H9 (cell line): ENCODE data around the gene SFXN5. TPM values are rescaled to one million over a fixed set of nuclear protein-coding genes. Genes with fewer than 3 reads are reported as not detected.

Source experiments
- DNase-seq: peaks from one replicate; pipeline ENCODE4 v3.0.0-alpha.2; 2017
- H2AFZ ChIP-seq: one replicate; pipeline ENCODE4 v1.6.1; 2013; ENCODE audit warnings: mild to moderate bottlenecking, low read length, control low read depth, moderate library complexity
- H2AK5ac ChIP-seq: 2 replicates; pipeline ENCODE4 v1.6.1; 2013; ENCODE audit warnings: low read length, control low read depth, mixed read lengths; ENCODE audit not compliant: insufficient read length
- H2BK120ac ChIP-seq: one replicate; pipeline ENCODE4 v1.6.1; 2013; ENCODE audit warnings: low read depth, mild to moderate bottlenecking, low read length, control low read depth, inconsistent platforms; ENCODE audit not compliant: poor library complexity, severe bottlenecking
- H2BK12ac ChIP-seq: 2 replicates; pipeline ENCODE4 v1.6.1; 2013; ENCODE audit warnings: low read length, control low read depth, mixed read lengths, low read depth; ENCODE audit not compliant: insufficient read length
- H2BK15ac ChIP-seq: 2 replicates; pipeline ENCODE4 v1.6.1; 2013; ENCODE audit warnings: low read depth, low read length, control low read depth
- H2BK20ac ChIP-seq: one replicate; pipeline ENCODE4 v1.6.1; 2013; ENCODE audit warnings: low read depth, mild to moderate bottlenecking, low read length, control low read depth, inconsistent platforms; ENCODE audit not compliant: poor library complexity, severe bottlenecking
- H2BK5ac ChIP-seq: 2 replicates; pipeline ENCODE4 v1.6.1; 2013; ENCODE audit warnings: low read length, control low read depth, mixed read lengths; ENCODE audit not compliant: insufficient read length
- H3K14ac ChIP-seq: 2 replicates; pipeline ENCODE4 v1.6.1; 2013; ENCODE audit warnings: low read length, control low read depth; ENCODE audit not compliant: insufficient read depth
- H3K18ac ChIP-seq: 2 replicates; pipeline ENCODE4 v1.6.1; 2013; ENCODE audit warnings: low read depth, mild to moderate bottlenecking, mixed read lengths, low read length, control low read depth; ENCODE audit not compliant: insufficient read length
- H3K23ac ChIP-seq: 2 replicates; pipeline ENCODE4 v1.6.1; 2013; ENCODE audit warnings: low read length, control low read depth, mixed read lengths, low read depth; ENCODE audit not compliant: insufficient read length
- H3K23me2 ChIP-seq: 2 replicates; pipeline ENCODE4 v1.6.1; 2013; ENCODE audit warnings: low read depth, mild to moderate bottlenecking, mixed read lengths, low read length, control low read depth; ENCODE audit not compliant: insufficient read length, poor library complexity, severe bottlenecking
- H3K27ac ChIP-seq: 2 replicates; pipeline ENCODE4 v1.5.1; 2013; ENCODE audit warnings: low read length, control low read depth, mixed read lengths, low read depth; ENCODE audit not compliant: insufficient read length
- H3K27me3 ChIP-seq: 2 replicates; pipeline ENCODE4 v1.6.1; 2013; ENCODE audit warnings: low read length, control low read depth, inconsistent platforms; ENCODE audit not compliant: insufficient read depth
- H3K4ac ChIP-seq: 2 replicates; pipeline ENCODE4 v1.6.1; 2013; ENCODE audit warnings: low read depth, mild to moderate bottlenecking, control low read depth, inconsistent platforms, low read length, moderate library complexity
- H3K4me1 ChIP-seq: 2 replicates; pipeline ENCODE4 v1.6.1; 2013; ENCODE audit warnings: low read length, control low read depth, inconsistent platforms; ENCODE audit not compliant: insufficient read depth
- H3K4me2 ChIP-seq: 2 replicates; pipeline ENCODE4 v1.6.1; 2013; ENCODE audit warnings: low read length, control low read depth, mixed read lengths; ENCODE audit not compliant: insufficient read length, insufficient read depth
- H3K56ac ChIP-seq: 2 replicates; pipeline ENCODE4 v1.6.1; 2013; ENCODE audit warnings: low read depth, mild to moderate bottlenecking, mixed read lengths, low read length, control low read depth; ENCODE audit not compliant: insufficient read length
- H3K79me1 ChIP-seq: 2 replicates; pipeline ENCODE4 v1.6.1; 2013; ENCODE audit warnings: low read depth, mild to moderate bottlenecking, moderate library complexity, low read length, control low read depth, inconsistent platforms; ENCODE audit not compliant: insufficient read depth, poor library complexity, severe bottlenecking
- H3K79me2 ChIP-seq: 2 replicates; pipeline ENCODE4 v1.6.1; 2013; ENCODE audit warnings: low read length, control low read depth, inconsistent platforms; ENCODE audit not compliant: insufficient read depth
- H3K9ac ChIP-seq: 2 replicates; pipeline ENCODE4 v1.6.1; 2013; ENCODE audit warnings: low read length, control low read depth, mixed read lengths; ENCODE audit not compliant: insufficient read length; ENCODE audit errors: extremely low read depth
- H3K9me3 ChIP-seq: one replicate; pipeline ENCODE4 v1.6.1; 2013; ENCODE audit warnings: low read depth, low read length, inconsistent platforms; ENCODE audit not compliant: control insufficient read depth
- H3T11ph ChIP-seq: one replicate; pipeline ENCODE4 v1.6.1; 2013; ENCODE audit warnings: mild to moderate bottlenecking, low read length, control low read depth, inconsistent platforms
- H4K20me1 ChIP-seq: one replicate; pipeline ENCODE4 v1.6.1; 2013; ENCODE audit not compliant: control insufficient read depth, insufficient read length, insufficient read depth
- H4K5ac ChIP-seq: 2 replicates; pipeline ENCODE4 v1.6.1; 2013; ENCODE audit warnings: low read depth, mild to moderate bottlenecking, mixed read lengths, low read length, control low read depth; ENCODE audit not compliant: insufficient read length
- H4K8ac ChIP-seq: replicated peaks from 2 replicates; pipeline ENCODE4 v1.6.1; 2013; ENCODE audit warnings: low read length, control low read depth, mixed read lengths, low read depth; ENCODE audit not compliant: insufficient read length
- H4K91ac ChIP-seq: 2 replicates; pipeline ENCODE4 v1.6.1; 2013; ENCODE audit warnings: low read depth, mild to moderate bottlenecking, moderate library complexity, mixed read lengths, low read length, control low read depth; ENCODE audit not compliant: insufficient read length
- H3K27ac Mint-ChIP-seq, 3 experiments: 2 replicates in 2 of 3; 3 replicates in 1 of 3; pipeline ENCODE4 v1.8.0; 2020 to 2021; ENCODE audit warnings: mixed read lengths in 3 of 3, mild to moderate bottlenecking in 1 of 3, moderate library complexity in 1 of 3
- H3K27me3 Mint-ChIP-seq: 2 replicates; pipeline ENCODE4 v1.8.0; 2021; ENCODE audit warnings: low read depth, mild to moderate bottlenecking, moderate library complexity, mixed read lengths
- H3K36me3 Mint-ChIP-seq, 3 experiments: 2 replicates in 2 of 3; 3 replicates in 1 of 3; pipeline ENCODE4 v1.8.0; 2020 to 2021; ENCODE audit warnings: low read depth in 3 of 3, mixed read lengths in 3 of 3; ENCODE audit not compliant: insufficient read depth in 1 of 3
- H3K4me1 Mint-ChIP-seq, 2 experiments: 2 replicates each; pipeline ENCODE4 v1.8.0; 2020; ENCODE audit warnings: mixed read lengths in 2 of 2
- H3K4me3 Mint-ChIP-seq, 2 experiments: 2 replicates in 1 of 2; 3 replicates in 1 of 2; pipeline ENCODE4 v1.8.0; 2020 to 2021; ENCODE audit warnings: mild to moderate bottlenecking in 2 of 2, mixed read lengths in 2 of 2, moderate library complexity in 1 of 2
- H3K9me3 Mint-ChIP-seq, 2 experiments: 2 replicates in 1 of 2; 3 replicates in 1 of 2; pipeline ENCODE4 v1.8.0; 2020; ENCODE audit warnings: mild to moderate bottlenecking in 2 of 2, mixed read lengths in 2 of 2, moderate library complexity in 1 of 2
- WGBS: extraction: QIAGEN DNeasy Blood & Tissue Kit; methylation state at CpG from one replicate; pipeline ENCODE4 v1.1.7; 2013; ENCODE audit warnings: missing lambda C conversion rate, low lambda C conversion rate, mixed read lengths; ENCODE audit not compliant: insufficient read length; ENCODE audit errors: extremely low coverage; 5-methylcytosine and 5-hydroxymethylcytosine counted together
- total RNA-seq: library from RNA; stranded (reverse); gene quantifications from 2 replicates; pipeline ENCODE4 v1.2.1, GENCODE V29; 2021
- TF ChIP-seq, protein P1 (sequence below): fragments of 200-600 bp; sonication (generic); conservative IDR thresholded peaks from 3 replicates; pipeline ENCODE4 v1.8.0; 2021; ENCODE audit warnings: antibody characterized with exemption, mild to moderate bottlenecking

Gene SFXN5
- total RNA-seq, 1 experiment from 2014 or later = 30.9 TPM

- H3K27me3 ChIP-seq = peaks cover 21% of the 10 kb centered on the region
- H3K4me3 Mint-ChIP-seq = no peak overlapping the region
- no peak overlapping the region for H2BK5ac ChIP-seq
- H3K4me1 Mint-ChIP-seq = peaks cover 19 to 22% of the 10 kb centered on the region in 2 experiments
- H3K9me3 ChIP-seq = no peaks in the 10 kb centered on the region
- no peak overlapping the region for H3K14ac ChIP-seq
- H3K9ac ChIP-seq = no peak overlapping the region
- no peak overlapping the region for H3K56ac ChIP-seq
- no peak overlapping the region for H2BK15ac ChIP-seq
- peaks cover 0 to 2% (median 0%) of the 10 kb centered on the region in 3 experiments; a peak in 2 of 7 replicates for H3K36me3 Mint-ChIP-seq
- H3K23ac ChIP-seq = no peak overlapping the region
- no peak overlapping the region for H3K27ac Mint-ChIP-seq
- no peak overlapping the region for H4K5ac ChIP-seq
- H4K91ac ChIP-seq = no peak overlapping the region
- no peaks in the 10 kb centered on the region for H3K79me1 ChIP-seq
- no peak overlapping the region for H3K18ac ChIP-seq
- no peak overlapping the region for H2AK5ac ChIP-seq
- no peak overlapping the region for H4K8ac ChIP-seq
- H3T11ph ChIP-seq = no peak overlapping the region
- H3K4me1 ChIP-seq = no peaks in the 10 kb centered on the region; the same call in 1 of the 2 replicates
- H3K23me2 ChIP-seq = no peaks in the 10 kb centered on the region
- H2AFZ ChIP-seq = no peak overlapping the region
- DNase-seq = no peak
- H3K27me3 Mint-ChIP-seq = peaks cover 22% of the 10 kb centered on the region
- no peaks in the 10 kb centered on the region for H3K9me3 Mint-ChIP-seq
- H2BK20ac ChIP-seq = no peak overlapping the region
- no peak overlapping the region for H3K27ac ChIP-seq
- no CpG with 5 or more reads among the region's 5 CpGs for WGBS
- H2BK12ac ChIP-seq = no peak overlapping the region
- TF ChIP-seq, protein P1, sequence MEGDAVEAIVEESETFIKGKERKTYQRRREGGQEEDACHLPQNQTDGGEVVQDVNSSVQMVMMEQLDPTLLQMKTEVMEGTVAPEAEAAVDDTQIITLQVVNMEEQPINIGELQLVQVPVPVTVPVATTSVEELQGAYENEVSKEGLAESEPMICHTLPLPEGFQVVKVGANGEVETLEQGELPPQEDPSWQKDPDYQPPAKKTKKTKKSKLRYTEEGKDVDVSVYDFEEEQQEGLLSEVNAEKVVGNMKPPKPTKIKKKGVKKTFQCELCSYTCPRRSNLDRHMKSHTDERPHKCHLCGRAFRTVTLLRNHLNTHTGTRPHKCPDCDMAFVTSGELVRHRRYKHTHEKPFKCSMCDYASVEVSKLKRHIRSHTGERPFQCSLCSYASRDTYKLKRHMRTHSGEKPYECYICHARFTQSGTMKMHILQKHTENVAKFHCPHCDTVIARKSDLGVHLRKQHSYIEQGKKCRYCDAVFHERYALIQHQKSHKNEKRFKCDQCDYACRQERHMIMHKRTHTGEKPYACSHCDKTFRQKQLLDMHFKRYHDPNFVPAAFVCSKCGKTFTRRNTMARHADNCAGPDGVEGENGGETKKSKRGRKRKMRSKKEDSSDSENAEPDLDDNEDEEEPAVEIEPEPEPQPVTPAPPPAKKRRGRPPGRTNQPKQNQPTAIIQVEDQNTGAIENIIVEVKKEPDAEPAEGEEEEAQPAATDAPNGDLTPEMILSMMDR = no peak
- no peak overlapping the region for H3K4me2 ChIP-seq
- no peaks in the 10 kb centered on the region for H3K79me2 ChIP-seq
- no peaks in the 10 kb centered on the region for H4K20me1 ChIP-seq
- H2BK120ac ChIP-seq = no peak overlapping the region
- H3K4ac ChIP-seq = no peak overlapping the region
Observed at GRCh38 chr2:72932045-72932740, 139.3 kb downstream of the SFXN5 start.
